Stomach (tissue), 4 donors: ENCODE measurements around the gene SNAP25.

Experiments
- EP300 ChIP-seq: sonication (generic); formaldehyde crosslinking; IDR thresholded peaks from one replicate; pipeline ENCODE4 v1.6.1; 2017; ENCODE audit warnings: antibody characterized with exemption
- POLR2A ChIP-seq, 4 donors: fragments of 450-650 bp; IDR thresholded peaks; one replicate each; pipeline ENCODE4 v1.6.1; 2016; ENCODE audit warnings: antibody characterized with exemption in 4 of 4, control low read depth in 2 of 4, mild to moderate bottlenecking in 1 of 4, moderate library complexity in 1 of 4
- POLR2AphosphoS5 ChIP-seq, 3 donors: sonication (generic); formaldehyde crosslinking; IDR thresholded peaks; one replicate each; pipeline ENCODE4 v1.6.1; 2016; ENCODE audit warnings: antibody characterized with exemption in 3 of 3
- TF ChIP-seq, protein P1 (sequence below), 7 experiments: fragments of 450-650 bp in 4 of 7; fragments of 200-600 bp in 3 of 7; sonication (generic) in 3 of 7; IDR thresholded peaks; one replicate each; pipeline ENCODE4 v1.5.1; 2016 to 2019; ENCODE audit warnings: antibody characterized with exemption in 7 of 7, control low read depth in 2 of 7, mild to moderate bottlenecking in 1 of 7

DNA sequence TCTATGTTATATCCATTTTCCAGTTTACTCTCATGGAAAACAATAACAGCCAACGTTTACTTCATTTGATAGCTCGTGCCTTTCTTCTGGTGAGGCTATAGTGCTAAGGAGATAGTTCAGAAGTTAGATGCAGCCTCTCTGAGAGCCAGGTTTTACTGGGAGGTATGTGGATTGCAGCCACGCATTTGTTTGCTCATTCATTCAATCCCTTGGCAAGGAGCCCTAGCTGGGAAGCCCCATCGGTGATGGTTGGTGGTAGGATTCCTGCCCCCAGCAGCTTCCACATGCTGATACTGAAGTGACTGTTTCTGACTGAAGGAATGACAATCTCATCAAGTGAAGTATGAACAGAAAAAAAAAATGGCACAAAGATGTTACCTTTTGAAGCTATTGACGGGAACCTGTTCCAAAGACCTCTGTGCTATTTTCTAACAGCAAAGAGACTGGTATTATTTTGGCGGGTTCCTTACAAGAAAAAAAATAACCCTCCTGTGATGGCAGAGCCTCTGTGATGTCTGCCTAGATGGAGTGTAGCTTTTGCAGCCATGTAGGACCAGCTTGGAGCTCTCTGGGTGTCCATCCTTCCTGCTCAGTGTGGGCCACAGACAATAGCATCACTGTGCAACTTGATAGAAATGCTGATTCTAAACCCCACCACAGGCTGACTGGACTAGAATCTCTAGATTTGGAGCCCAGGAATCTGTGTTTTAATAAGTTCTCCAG lies 30.6 kb downstream of the SNAP25 start:
- TF ChIP-seq, protein P1, sequence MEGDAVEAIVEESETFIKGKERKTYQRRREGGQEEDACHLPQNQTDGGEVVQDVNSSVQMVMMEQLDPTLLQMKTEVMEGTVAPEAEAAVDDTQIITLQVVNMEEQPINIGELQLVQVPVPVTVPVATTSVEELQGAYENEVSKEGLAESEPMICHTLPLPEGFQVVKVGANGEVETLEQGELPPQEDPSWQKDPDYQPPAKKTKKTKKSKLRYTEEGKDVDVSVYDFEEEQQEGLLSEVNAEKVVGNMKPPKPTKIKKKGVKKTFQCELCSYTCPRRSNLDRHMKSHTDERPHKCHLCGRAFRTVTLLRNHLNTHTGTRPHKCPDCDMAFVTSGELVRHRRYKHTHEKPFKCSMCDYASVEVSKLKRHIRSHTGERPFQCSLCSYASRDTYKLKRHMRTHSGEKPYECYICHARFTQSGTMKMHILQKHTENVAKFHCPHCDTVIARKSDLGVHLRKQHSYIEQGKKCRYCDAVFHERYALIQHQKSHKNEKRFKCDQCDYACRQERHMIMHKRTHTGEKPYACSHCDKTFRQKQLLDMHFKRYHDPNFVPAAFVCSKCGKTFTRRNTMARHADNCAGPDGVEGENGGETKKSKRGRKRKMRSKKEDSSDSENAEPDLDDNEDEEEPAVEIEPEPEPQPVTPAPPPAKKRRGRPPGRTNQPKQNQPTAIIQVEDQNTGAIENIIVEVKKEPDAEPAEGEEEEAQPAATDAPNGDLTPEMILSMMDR (IDR thresholded peaks at IDR 0.05), result no peak
- TF ChIP-seq POLR2A (IDR thresholded peaks at IDR 0.05) (no peak), POLR2AphosphoS5 (IDR thresholded peaks at IDR 0.05) (no peak), EP300 (no peak)
